AG09319 (cell line): ENCODE data around the gene ATP5F1C.

ENCODE experiments used
- DNase-seq: peaks from one replicate; pipeline ENCODE4 v3.0.0-alpha.2; 2010; ENCODE audit warnings: low read depth; ENCODE audit errors: extremely low read depth
- CTCF ChIP-seq: IDR thresholded peaks from 2 replicates; pipeline ENCODE4 v1.5.1; 2011; ENCODE audit warnings: low read depth, mild to moderate bottlenecking, inconsistent platforms, low read length, moderate library complexity

Gene ATP5F1C

GRCh38 chr10:7853890-7854289, 65.9 kb downstream of the ATP5F1C start:
- TF ChIP-seq CTCF, result no peak
- DNase-seq, result no peak

- TF ChIP-seq CTCF, result no peak
- no peak for DNase-seq
These were observed 67.2 kb downstream of the ATP5F1C start for GRCh38 chr10:7855205-7855604.

- TF ChIP-seq CTCF, result no peak
- DNase-seq, result no peak
These were observed 68.7 kb downstream of the ATP5F1C start for GRCh38 chr10:7856678-7857077.

GRCh38 chr10:7857262-7857661, 69.3 kb downstream of the ATP5F1C start:
- TF ChIP-seq CTCF, result no peak
- no peak for DNase-seq
